ENCODE data around the gene SLCO1C1. TPM values are rescaled to one million over a fixed set of nuclear protein-coding genes. Genes with fewer than 3 reads are reported as not detected.

SLCO1C1 gene
- total and polyA plus RNA-seq, 12 donors: 0.11 to 1.8 (median 0.35) TPM; not detected in 5

DNA sequence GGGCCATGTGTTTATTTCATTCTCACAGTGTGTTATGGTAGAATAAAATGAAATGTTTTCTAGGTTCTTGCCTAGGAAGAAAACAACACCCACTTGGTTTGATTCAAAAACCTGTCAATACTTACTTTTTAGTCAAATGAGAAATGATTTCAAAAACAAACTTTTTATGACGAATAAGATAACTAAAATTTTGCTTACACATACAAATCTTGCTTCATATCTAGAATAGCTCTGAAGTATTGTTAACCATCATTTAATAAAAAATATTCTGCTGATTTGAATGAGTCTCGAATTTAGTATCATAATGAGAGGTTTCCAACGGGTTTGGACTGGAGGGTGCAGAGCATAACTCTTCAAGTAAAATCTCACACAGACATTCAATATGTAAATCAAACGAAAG lies 23.2 kb downstream of the SLCO1C1 start:
- TF ChIP-seq POLR2A (IDR thresholded peaks at IDR 0.05) (no peak), CTCF (IDR thresholded peaks at IDR 0.05) (no peak)
- no peak for DNase-seq
- Histone ChIP-seq H3K36me3 (replicated peaks in 1 of 2) (no peaks in the 10 kb centered on the region), H3K9me3 (replicated peaks in 1 of 3) (no peaks in the 10 kb centered on the region), H3K4me1 (replicated peaks in 1 of 2) (no peaks in the 10 kb centered on the region), H3K27me3 (no peaks in the 10 kb centered on the region), H3K4me3 (no peak overlapping the region), H3K27ac (no peak overlapping the region)
- intact Hi-C loops (cut with DNase I): no loop called here
- 65 to 78% (median 67%) methylated on average over 4 of the region's 4 CpGs for WGBS, 4 donors

DNA sequence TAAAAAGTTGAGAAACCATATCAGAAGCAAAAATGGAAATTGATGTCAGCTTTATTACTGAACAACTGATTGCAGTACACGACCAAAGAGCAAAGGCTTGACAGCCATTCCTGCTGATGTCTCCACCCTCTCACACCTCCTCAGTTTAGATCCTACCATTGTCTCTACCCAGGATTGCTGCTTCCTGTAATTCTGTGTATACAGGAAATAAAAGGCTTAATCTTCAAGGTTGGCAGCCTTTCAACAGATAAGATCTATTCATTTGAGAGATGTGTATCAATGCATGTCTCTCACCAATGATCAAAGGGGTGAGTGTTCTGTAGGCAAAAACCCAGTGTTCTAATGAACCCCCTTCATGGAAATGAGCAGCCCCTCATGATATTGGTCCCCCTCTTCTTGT lies 27.0 kb downstream of the SLCO1C1 start:
- Histone ChIP-seq H3K27me3 (no peaks in the 10 kb centered on the region), H3K4me3 (no peak overlapping the region), H3K27ac (no peak overlapping the region), H3K36me3 (replicated peaks in 1 of 2) (no peaks in the 10 kb centered on the region), H3K4me1 (replicated peaks in 1 of 2) (no peaks in the 10 kb centered on the region), H3K9me3 (replicated peaks in 1 of 3) (no peaks in the 10 kb centered on the region)
- intact Hi-C loops (cut with DNase I): no loop called here
- 26 to 38% (median 33%) methylated on average over 1 of the region's 1 CpG for WGBS, 4 donors
- no peak for TF ChIP-seq POLR2A (IDR thresholded peaks at IDR 0.05)
- TF ChIP-seq CTCF (IDR thresholded peaks at IDR 0.05): no peak
- no peak for DNase-seq

GRCh38 chr12:20731274-20731673 lies 36.1 kb downstream of the SLCO1C1 start:
- Histone ChIP-seq H3K4me1 (replicated peaks in 1 of 2) (no peaks in the 10 kb centered on the region), H3K27me3 (no peaks in the 10 kb centered on the region)
- intact Hi-C loops (cut with DNase I): no loop called here

GRCh38 chr12:20740972-20741371 lies 45.8 kb downstream of the SLCO1C1 start:
- Histone ChIP-seq H3K27me3 (no peaks in the 10 kb centered on the region), H3K9me3 (replicated peaks in 1 of 3) (no peaks in the 10 kb centered on the region), H3K36me3 (replicated peaks in 1 of 2) (no peaks in the 10 kb centered on the region), H3K4me1 (replicated peaks in 1 of 2) (no peaks in the 10 kb centered on the region), H3K4me3 (no peak overlapping the region), H3K27ac (no peak overlapping the region)
- WGBS, 4 donors: 74 to 83% (median 79%) methylated on average over 1 of the region's 1 CpG
- DNase-seq: no peak
- no peak for TF ChIP-seq CTCF (IDR thresholded peaks at IDR 0.05)
- no peak for TF ChIP-seq POLR2A (IDR thresholded peaks at IDR 0.05)
- intact Hi-C loops (cut with DNase I): no loop called here

More at GRCh38 chr12:20731274-20731673, 36.1 kb downstream of the SLCO1C1 start:
- Histone ChIP-seq H3K36me3 (replicated peaks in 1 of 2) (no peaks in the 10 kb centered on the region), H3K27ac (no peak overlapping the region), H3K4me3 (no peak overlapping the region), H3K9me3 (replicated peaks in 1 of 3) (no peaks in the 10 kb centered on the region)
- no peak for DNase-seq
- TF ChIP-seq POLR2A (IDR thresholded peaks at IDR 0.05): no peak
- WGBS, 4 donors: 54 to 73% (median 62%) methylated on average over 1 of the region's 1 CpG

DNA sequence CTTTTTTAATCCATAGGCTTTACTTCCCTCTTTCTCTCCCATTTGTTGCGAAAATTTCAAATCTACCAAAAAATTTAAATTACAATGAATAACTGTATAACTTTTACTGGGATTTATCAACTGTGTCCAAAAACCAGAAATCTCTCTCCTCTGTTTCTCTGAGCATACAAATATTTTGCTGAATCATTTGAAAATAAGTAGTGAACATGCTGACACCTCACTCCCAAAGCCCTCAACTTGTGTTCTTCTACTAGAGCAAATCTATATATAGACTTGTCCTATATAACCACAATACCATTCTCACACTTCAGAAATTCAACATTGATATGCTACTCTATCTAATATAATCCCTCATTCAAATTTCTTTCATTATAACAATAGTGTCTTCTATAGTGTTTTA lies 53.1 kb downstream of the SLCO1C1 start:
- intact Hi-C loops (cut with DNase I): no loop called here
- Histone ChIP-seq H3K27me3 (no peaks in the 10 kb centered on the region), H3K27ac (no peak overlapping the region), H3K4me1 (replicated peaks in 1 of 2) (no peaks in the 10 kb centered on the region), H3K36me3 (replicated peaks in 1 of 2) (no peaks in the 10 kb centered on the region), H3K4me3 (no peak overlapping the region), H3K9me3 (replicated peaks in 1 of 3) (no peaks in the 10 kb centered on the region)
- DNase-seq: no peak
- TF ChIP-seq CTCF (IDR thresholded peaks at IDR 0.05): no peak
- TF ChIP-seq POLR2A (IDR thresholded peaks at IDR 0.05): no peak
- 76 to 89% (median 85%) methylated on average over 1 of the region's 1 CpG for WGBS, 4 donors

Measured in adrenal gland (tissue), 12 donors.